GM12874 (cell line): Measurements from ENCODE around the gene CHST15.

ENCODE experiments used
- CTCF ChIP-seq: IDR thresholded peaks from 2 replicates; pipeline ENCODE4 v1.5.1; 2011; ENCODE audit warnings: low read depth, mild to moderate bottlenecking, control low read depth, low read length, moderate library complexity; ENCODE audit not compliant: insufficient read depth

Gene CHST15

GRCh38 chr10:124025152-124025551 is 68.2 kb downstream of the CHST15 start:
- no peak for TF ChIP-seq CTCF

GRCh38 chr10:124022066-124022465 is 71.3 kb downstream of the CHST15 start:
- no peak for TF ChIP-seq CTCF

- no peak for TF ChIP-seq CTCF
Measured at GRCh38 chr10:124020981-124021815, 72.2 kb downstream of the CHST15 start.

GRCh38 chr10:124019886-124020797 is 73.3 kb downstream of the CHST15 start:
- TF ChIP-seq CTCF, result no peak

GRCh38 chr10:124018886-124019525 is 74.4 kb downstream of the CHST15 start:
- TF ChIP-seq CTCF, result no peak

GRCh38 chr10:124017729-124018128 is 75.7 kb downstream of the CHST15 start:
- TF ChIP-seq CTCF, result no peak

- TF ChIP-seq CTCF, result no peak
Measured at GRCh38 chr10:124016804-124017375, 76.5 kb downstream of the CHST15 start.
